HEK293 (cell line): ENCODE results near the gene GPR18.

Experiments used
- CTCF ChIA-PET: fragments of 350-600 bp; formaldehyde crosslinking; extraction: SDS; loops from one replicate; lab custom pipeline; 2021; ENCODE audit warnings: antibody characterized with exemption; lab: Yijun Ruan, JAX
- POLR2A ChIA-PET: fragments of 300-600 bp; formaldehyde crosslinking; extraction: SDS; loops from one replicate; lab custom pipeline; 2020; ENCODE audit warnings: antibody characterized with exemption, inconsistent platforms; lab: Yijun Ruan, JAX
- H3K27ac ChIP-seq: fragments of 200-500 bp; sonication (Bioruptor generic); 2 replicates; pipeline ENCODE4 v1.5.1; 2014; ENCODE audit warnings: low read depth, low read length, control low read depth, inconsistent platforms; ENCODE audit errors: extremely low read depth
- H3K36me3 ChIP-seq, 2 experiments: fragments of 200-500 bp in 1 of 2; sonication (Bioruptor generic) in 1 of 2; 1 replicate in 1 of 2; 2 replicates in 1 of 2; pipeline ENCODE4 v1.5.1; 2014 to 2017; ENCODE audit warnings: inconsistent platforms in 2 of 2, low read length in 2 of 2; ENCODE audit not compliant: control insufficient read depth in 2 of 2, insufficient read depth in 1 of 2
- H3K4me1 ChIP-seq: fragments of 200-500 bp; sonication (Bioruptor generic); 2 replicates; pipeline ENCODE4 v1.5.1; 2014; ENCODE audit warnings: mild to moderate bottlenecking, low read length, inconsistent platforms; ENCODE audit not compliant: control insufficient read depth, insufficient read depth
- H3K4me3 ChIP-seq: 2 replicates; pipeline ENCODE4 v1.5.1; 2011; ENCODE audit warnings: low read depth, mild to moderate bottlenecking, control low read depth, low read length, moderate library complexity
- H3K9me3 ChIP-seq: fragments of 200-500 bp; sonication (Bioruptor generic); 2 replicates; pipeline ENCODE4 v1.5.1; 2014; ENCODE audit warnings: low read depth, low read length, inconsistent platforms; ENCODE audit not compliant: control insufficient read depth, insufficient read depth
- FEZF1 ChIP-seq: fragments of 450-650 bp; formaldehyde crosslinking; IDR thresholded peaks from 2 replicates; pipeline ENCODE4 v1.5.1; 2016; ENCODE audit warnings: missing biosample characterization, missing genetic modification characterization
- HOXC10 ChIP-seq: sonication (generic); formaldehyde crosslinking; IDR thresholded peaks from 2 replicates; pipeline ENCODE4 v1.8.1; 2023; ENCODE audit warnings: mild to moderate bottlenecking, missing genetic modification reagents
- MYNN ChIP-seq: fragments of 450-650 bp; formaldehyde crosslinking; IDR thresholded peaks from 2 replicates; pipeline ENCODE4 v1.5.1; 2016; ENCODE audit warnings: missing biosample characterization, missing genetic modification characterization, borderline replicate concordance
- SCRT2 ChIP-seq: fragments of 450-650 bp; formaldehyde crosslinking; IDR thresholded peaks from 2 replicates; pipeline ENCODE4 v1.5.1; 2016; ENCODE audit warnings: missing biosample characterization, missing genetic modification characterization
- SP3 ChIP-seq: fragments of 450-650 bp; formaldehyde crosslinking; IDR thresholded peaks from 2 replicates; pipeline ENCODE4 v1.5.1; 2016; ENCODE audit warnings: missing biosample characterization, missing genetic modification characterization
- SP7 ChIP-seq: fragments of 450-650 bp; formaldehyde crosslinking; IDR thresholded peaks from 2 replicates; pipeline ENCODE4 v1.5.1; 2016; ENCODE audit warnings: missing biosample characterization, missing genetic modification characterization
- ZNF157 ChIP-seq: fragments of 450-650 bp; formaldehyde crosslinking; IDR thresholded peaks from 2 replicates; pipeline ENCODE4 v1.5.1; 2016; ENCODE audit warnings: missing biosample characterization, missing genetic modification characterization
- ZNF211 ChIP-seq: fragments of 450-650 bp; formaldehyde crosslinking; IDR thresholded peaks from 2 replicates; pipeline ENCODE4 v1.5.1; 2016; ENCODE audit warnings: low read depth, missing biosample characterization, missing genetic modification characterization
- ZNF324 ChIP-seq: fragments of 450-650 bp; formaldehyde crosslinking; IDR thresholded peaks from 2 replicates; pipeline ENCODE4 v1.5.1; 2016; ENCODE audit warnings: missing biosample characterization, missing genetic modification characterization
- ZNF354C ChIP-seq: fragments of 450-650 bp; formaldehyde crosslinking; IDR thresholded peaks from 2 replicates; pipeline ENCODE4 v1.5.1; 2016; ENCODE audit warnings: missing biosample characterization, missing genetic modification characterization, low read depth, borderline replicate concordance
- ZNF561 ChIP-seq: fragments of 450-650 bp; IDR thresholded peaks from 2 replicates; pipeline ENCODE4 v1.5.1; 2018; ENCODE audit warnings: missing biosample characterization, missing genetic modification characterization, borderline replicate concordance
- ZNF600 ChIP-seq: fragments of 450-650 bp; formaldehyde crosslinking; IDR thresholded peaks from 2 replicates; pipeline ENCODE4 v1.5.1; 2016; ENCODE audit warnings: missing biosample characterization, missing genetic modification characterization
- ZNF777 ChIP-seq: fragments of 450-650 bp; formaldehyde crosslinking; IDR thresholded peaks from 2 replicates; pipeline ENCODE4 v1.5.1; 2017; ENCODE audit warnings: missing biosample characterization, missing genetic modification characterization, borderline replicate concordance
- ZNF792 ChIP-seq: fragments of 450-650 bp; formaldehyde crosslinking; IDR thresholded peaks from 2 replicates; pipeline ENCODE4 v1.5.1; 2016; ENCODE audit warnings: missing biosample characterization, missing genetic modification characterization
- TF ChIP-seq, protein P1 (sequence below): fragments of 450-650 bp; formaldehyde crosslinking; IDR thresholded peaks from 2 replicates; pipeline ENCODE4 v1.5.1; 2016; ENCODE audit warnings: missing biosample characterization, missing genetic modification characterization
- TF ChIP-seq, protein P2 (sequence below): fragments of 450-650 bp; formaldehyde crosslinking; IDR thresholded peaks from 2 replicates; pipeline ENCODE4 v1.5.1; 2016; ENCODE audit warnings: missing biosample characterization, missing genetic modification characterization
- TF ChIP-seq, protein P3 (sequence below): fragments of 450-650 bp; formaldehyde crosslinking; IDR thresholded peaks from 2 replicates; pipeline ENCODE4 v1.5.1; 2017; ENCODE audit warnings: missing biosample characterization, missing genetic modification characterization
- TF ChIP-seq, protein P4 (sequence below): fragments of 450-650 bp; formaldehyde crosslinking; IDR thresholded peaks from 2 replicates; pipeline ENCODE4 v1.5.1; 2017; ENCODE audit warnings: missing biosample characterization, missing genetic modification characterization
- TF ChIP-seq, protein P5 (sequence below): fragments of 450-650 bp; formaldehyde crosslinking; IDR thresholded peaks from 2 replicates; pipeline ENCODE4 v1.5.1; 2016; ENCODE audit warnings: missing biosample characterization, missing genetic modification characterization

GPR18 gene, protein sequence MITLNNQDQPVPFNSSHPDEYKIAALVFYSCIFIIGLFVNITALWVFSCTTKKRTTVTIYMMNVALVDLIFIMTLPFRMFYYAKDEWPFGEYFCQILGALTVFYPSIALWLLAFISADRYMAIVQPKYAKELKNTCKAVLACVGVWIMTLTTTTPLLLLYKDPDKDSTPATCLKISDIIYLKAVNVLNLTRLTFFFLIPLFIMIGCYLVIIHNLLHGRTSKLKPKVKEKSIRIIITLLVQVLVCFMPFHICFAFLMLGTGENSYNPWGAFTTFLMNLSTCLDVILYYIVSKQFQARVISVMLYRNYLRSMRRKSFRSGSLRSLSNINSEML

DNA sequence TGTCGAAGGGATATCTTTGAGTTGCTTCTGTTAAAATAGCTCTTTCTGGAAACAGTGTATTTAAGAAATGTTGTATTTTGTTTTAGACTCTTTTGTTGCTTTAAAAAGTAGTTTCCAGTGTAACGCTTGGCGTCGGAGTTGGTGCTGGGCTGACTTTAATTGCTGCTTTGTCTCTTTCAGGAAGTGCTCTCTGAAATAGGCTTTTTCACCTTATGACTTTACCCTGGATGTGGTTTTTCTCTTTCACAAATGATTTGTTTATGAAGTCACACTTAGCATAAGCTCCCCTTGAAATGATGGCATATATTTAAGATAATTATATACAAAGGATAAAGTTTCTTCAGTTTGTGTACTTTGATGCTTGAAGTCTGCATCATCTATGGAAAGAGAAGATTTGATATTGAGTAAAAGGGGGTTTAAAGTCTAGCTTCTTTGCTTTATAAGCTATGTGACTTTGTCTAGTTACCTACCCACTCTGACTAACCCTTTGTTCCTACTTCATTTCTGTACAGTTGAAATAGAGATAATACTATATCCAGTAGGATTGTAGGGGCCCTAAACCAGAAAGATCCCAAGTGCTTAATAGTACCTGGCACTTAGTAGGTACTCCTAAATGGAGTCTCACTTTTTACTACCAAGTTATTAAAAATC lies at the start of gene GPR18:
Gene GPR18, minus strand, starts transcription at position 170 of the 651 bp plus-strand sequence. CDS start 2,507 bp downstream, outside the sequence.
- Histone ChIP-seq H3K36me3 (peaks cover 0 to 11% of the 10 kb centered on the region in 2 experiments; a peak in 1 of 3 replicates), H3K9me3 (no peaks in the 10 kb centered on the region), H3K4me3 (no peak within 1 kb of the TSS), H3K27ac (no peak within 1 kb of the TSS), H3K4me1 (no peaks in the 10 kb centered on the region)
- TF ChIP-seq SP7 (tag by site-specific recombination): 0 out of 2 replicates have a peak, but pooled peaks have one; percentile 33
- no peak for TF ChIP-seq ZNF157 (tag by site-specific recombination)
- ChIA-PET POLR2A (no interaction called here), CTCF (interaction anchor here (0.6 to 1.4 kb wide), 3 partner anchors 12 to 82 kb away, joined by 3 to 6 read pairs (median 3); no protein-coding TSS in a partner anchor)

DNA sequence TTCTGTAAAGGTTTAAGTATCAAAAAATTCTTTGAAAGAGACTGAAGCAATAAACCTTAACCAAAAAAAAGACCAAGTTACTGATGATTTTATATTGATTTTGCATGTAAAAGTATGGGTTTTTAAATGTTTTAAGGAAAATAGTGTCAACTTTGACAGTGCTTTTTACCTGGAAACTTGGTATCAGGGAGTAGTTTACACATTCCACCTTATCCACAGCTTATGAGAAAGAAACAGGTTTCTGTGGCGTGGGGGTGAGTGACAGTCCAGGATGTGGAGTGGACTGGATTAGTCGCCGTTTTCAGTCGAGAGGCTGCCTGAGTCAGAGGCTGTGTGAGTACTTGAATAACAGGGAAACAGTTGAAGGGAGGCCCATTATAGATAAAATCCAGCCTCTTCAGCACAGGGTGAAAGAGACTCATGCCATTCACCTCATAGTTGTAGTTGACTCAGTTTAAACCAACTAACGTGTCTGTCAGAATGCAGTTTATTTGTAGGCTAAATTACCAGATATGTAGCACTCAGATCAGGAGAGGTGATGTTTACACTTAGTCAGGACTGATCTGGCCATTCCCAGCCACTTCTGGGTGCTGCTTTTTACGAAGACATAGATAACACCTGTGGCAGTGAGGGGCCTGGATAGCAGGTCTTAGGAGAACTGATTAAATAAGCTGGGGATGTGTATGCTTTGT lies 49.6 kb upstream of the GPR18 start:
- Histone ChIP-seq H3K36me3 (no peaks in the 10 kb centered on the region), H3K4me3 (no peak overlapping the region), H3K9me3 (no peaks in the 10 kb centered on the region), H3K27ac (no peak overlapping the region), H3K4me1 (peaks cover 19% of the 10 kb centered on the region)
- CTCF ChIA-PET: no interaction called here
- TF ChIP-seq, protein P1, sequence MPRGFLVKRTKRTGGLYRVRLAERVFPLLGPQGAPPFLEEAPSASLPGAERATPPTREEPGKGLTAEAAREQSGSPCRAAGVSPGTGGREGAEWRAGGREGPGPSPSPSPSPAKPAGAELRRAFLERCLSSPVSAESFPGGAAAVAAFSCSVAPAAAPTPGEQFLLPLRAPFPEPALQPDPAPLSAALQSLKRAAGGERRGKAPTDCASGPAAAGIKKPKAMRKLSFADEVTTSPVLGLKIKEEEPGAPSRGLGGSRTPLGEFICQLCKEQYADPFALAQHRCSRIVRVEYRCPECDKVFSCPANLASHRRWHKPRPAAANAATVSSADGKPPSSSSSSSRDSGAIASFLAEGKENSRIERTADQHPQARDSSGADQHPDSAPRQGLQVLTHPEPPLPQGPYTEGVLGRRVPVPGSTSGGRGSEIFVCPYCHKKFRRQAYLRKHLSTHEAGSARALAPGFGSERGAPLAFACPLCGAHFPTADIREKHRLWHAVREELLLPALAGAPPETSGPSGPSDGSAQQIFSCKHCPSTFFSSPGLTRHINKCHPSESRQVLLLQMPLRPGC (tag by site-specific recombination): 0 out of 2 replicates have a peak, but pooled peaks have one; percentile 22
- no peak for TF ChIP-seq HOXC10 (CRISPR knock-in tag)
- no peak for TF ChIP-seq ZNF211 (tag by site-specific recombination)
- TF ChIP-seq SCRT2: peak; percentile 47
- TF ChIP-seq, protein P2, sequence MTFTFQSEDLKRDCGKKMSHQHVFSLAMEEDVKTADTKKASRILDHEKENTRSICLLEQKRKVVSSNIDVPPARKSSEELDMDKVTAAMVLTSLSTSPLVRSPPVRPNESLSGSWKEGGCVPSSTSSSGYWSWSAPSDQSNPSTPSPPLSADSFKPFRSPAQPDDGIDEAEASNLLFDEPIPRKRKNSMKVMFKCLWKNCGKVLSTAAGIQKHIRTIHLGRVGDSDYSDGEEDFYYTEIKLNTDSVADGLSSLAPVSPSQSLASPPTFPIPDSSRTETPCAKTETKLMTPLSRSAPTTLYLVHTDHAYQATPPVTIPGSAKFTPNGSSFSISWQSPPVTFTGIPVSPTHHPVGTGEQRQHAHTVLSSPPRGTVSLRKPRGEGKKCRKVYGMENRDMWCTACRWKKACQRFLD (tag by site-specific recombination): no peak
- TF ChIP-seq ZNF324 (tag by site-specific recombination): no peak
- TF ChIP-seq, protein P3, sequence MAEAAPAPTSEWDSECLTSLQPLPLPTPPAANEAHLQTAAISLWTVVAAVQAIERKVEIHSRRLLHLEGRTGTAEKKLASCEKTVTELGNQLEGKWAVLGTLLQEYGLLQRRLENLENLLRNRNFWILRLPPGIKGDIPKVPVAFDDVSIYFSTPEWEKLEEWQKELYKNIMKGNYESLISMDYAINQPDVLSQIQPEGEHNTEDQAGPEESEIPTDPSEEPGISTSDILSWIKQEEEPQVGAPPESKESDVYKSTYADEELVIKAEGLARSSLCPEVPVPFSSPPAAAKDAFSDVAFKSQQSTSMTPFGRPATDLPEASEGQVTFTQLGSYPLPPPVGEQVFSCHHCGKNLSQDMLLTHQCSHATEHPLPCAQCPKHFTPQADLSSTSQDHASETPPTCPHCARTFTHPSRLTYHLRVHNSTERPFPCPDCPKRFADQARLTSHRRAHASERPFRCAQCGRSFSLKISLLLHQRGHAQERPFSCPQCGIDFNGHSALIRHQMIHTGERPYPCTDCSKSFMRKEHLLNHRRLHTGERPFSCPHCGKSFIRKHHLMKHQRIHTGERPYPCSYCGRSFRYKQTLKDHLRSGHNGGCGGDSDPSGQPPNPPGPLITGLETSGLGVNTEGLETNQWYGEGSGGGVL (tag by site-specific recombination): no peak
- POLR2A ChIA-PET: no interaction called here

DNA sequence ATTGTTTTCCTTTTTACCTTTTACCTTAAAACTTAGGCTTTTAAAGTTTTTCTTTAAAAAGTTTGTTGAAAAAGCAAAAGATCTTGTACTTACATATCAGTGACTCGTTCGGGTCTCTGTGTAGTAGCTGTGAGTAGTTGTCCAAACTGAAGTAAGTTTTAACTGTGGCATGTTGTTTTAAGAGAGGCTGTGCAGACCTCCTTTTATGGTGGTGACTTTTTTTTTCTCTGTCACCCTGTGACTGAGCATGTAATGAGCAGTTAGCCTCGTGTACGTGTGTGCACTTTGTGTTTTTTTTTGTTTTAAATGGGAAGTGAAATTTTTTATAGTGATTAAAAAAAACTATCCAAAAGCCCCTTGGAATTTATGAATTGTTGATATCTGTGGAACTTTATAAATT lies 49.1 kb upstream of the GPR18 start, which contains the start of gene GPR183:
Gene GPR183, minus strand, starts transcription at position 153 of the 400 bp plus-strand sequence. CDS start 11,254 bp downstream, outside the sequence.
- H3K4me3 ChIP-seq: no peak within 1 kb of the TSS
- H3K27ac ChIP-seq: no peak within 1 kb of the TSS
- ChIA-PET CTCF (interaction anchor here (0.7 kb wide), 1 partner anchor 123 kb away, joined by 3 read pairs; no protein-coding TSS in a partner anchor), POLR2A (no interaction called here)
- H3K4me1 ChIP-seq: peaks cover 19% of the 10 kb centered on the region
- H3K36me3 ChIP-seq: no peaks in the 10 kb centered on the region
- H3K9me3 ChIP-seq: no peaks in the 10 kb centered on the region
- TF ChIP-seq ZNF600 (tag by site-specific recombination): no peak
- TF ChIP-seq, protein P4, sequence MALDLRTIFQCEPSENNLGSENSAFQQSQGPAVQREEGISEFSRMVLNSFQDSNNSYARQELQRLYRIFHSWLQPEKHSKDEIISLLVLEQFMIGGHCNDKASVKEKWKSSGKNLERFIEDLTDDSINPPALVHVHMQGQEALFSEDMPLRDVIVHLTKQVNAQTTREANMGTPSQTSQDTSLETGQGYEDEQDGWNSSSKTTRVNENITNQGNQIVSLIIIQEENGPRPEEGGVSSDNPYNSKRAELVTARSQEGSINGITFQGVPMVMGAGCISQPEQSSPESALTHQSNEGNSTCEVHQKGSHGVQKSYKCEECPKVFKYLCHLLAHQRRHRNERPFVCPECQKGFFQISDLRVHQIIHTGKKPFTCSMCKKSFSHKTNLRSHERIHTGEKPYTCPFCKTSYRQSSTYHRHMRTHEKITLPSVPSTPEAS (tag by site-specific recombination): peak; percentile 44; the same call in 1 of the 2 replicates
- no peak for TF ChIP-seq SP3 (tag by site-specific recombination)
- TF ChIP-seq, protein P5, sequence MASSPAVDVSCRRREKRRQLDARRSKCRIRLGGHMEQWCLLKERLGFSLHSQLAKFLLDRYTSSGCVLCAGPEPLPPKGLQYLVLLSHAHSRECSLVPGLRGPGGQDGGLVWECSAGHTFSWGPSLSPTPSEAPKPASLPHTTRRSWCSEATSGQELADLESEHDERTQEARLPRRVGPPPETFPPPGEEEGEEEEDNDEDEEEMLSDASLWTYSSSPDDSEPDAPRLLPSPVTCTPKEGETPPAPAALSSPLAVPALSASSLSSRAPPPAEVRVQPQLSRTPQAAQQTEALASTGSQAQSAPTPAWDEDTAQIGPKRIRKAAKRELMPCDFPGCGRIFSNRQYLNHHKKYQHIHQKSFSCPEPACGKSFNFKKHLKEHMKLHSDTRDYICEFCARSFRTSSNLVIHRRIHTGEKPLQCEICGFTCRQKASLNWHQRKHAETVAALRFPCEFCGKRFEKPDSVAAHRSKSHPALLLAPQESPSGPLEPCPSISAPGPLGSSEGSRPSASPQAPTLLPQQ (tag by site-specific recombination): 0 out of 2 replicates have a peak, but pooled peaks have one; percentile 34
- no peak for TF ChIP-seq ZNF792 (tag by site-specific recombination)
- no peak for TF ChIP-seq ZNF777 (tag by site-specific recombination)
- no peak for TF ChIP-seq ZNF354C (tag by site-specific recombination)
- TF ChIP-seq MYNN (tag by site-specific recombination): no peak
- TF ChIP-seq ZNF561 (tag by site-specific recombination): no peak
- peak; percentile 94 for TF ChIP-seq FEZF1
